DMS153 (cell line): ENCODE results near the gene IRF2BP2.
"Not testable (repeated sequence)": the region's sequence is repeated elsewhere in the genome, so short reads cannot be mapped to it uniquely, and the experiment has no call there.

Source experiments
- DNase-seq: peaks from one replicate; lab custom pipeline; 2025; lab: John Stamatoyannopoulos, UW

The IRF2BP2 gene

DNA sequence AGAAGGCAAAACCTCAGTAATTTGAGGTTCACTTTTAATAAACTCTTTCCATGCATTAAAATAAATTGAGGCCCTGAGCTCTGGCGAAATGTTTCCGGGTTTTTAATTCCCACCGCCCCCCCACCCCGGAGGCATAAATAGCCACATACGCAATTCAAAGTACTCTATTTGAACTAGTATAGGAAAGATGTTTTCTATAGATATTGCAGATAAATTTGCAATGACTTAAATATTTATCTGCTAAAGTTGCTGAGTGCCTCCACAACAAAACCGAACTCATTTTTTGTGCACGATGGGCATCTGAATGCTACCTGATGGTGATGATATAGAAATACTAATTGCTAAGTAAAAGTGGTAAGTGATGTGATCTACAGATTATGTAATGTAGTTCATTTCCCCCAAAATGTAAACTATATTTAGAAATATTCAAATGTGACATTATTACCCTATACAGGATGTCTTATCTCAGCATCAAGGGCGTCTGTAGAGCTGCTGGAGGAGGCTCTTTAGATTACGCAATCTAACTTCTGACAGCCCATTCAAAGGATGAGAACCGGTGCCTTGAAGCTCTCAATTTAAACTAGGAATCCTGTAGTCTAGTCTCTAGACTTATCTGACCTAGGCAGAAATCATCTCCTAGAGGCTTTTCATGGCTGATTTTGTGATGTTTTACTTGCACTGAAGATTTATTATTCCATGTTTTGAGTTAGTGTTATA is 8.5 kb downstream of the IRF2BP2 start:
- no peak for DNase-seq

GRCh38 chr1:234600418-234601281 is 9.3 kb downstream of the IRF2BP2 start:
- DNase-seq, result no peak

DNA sequence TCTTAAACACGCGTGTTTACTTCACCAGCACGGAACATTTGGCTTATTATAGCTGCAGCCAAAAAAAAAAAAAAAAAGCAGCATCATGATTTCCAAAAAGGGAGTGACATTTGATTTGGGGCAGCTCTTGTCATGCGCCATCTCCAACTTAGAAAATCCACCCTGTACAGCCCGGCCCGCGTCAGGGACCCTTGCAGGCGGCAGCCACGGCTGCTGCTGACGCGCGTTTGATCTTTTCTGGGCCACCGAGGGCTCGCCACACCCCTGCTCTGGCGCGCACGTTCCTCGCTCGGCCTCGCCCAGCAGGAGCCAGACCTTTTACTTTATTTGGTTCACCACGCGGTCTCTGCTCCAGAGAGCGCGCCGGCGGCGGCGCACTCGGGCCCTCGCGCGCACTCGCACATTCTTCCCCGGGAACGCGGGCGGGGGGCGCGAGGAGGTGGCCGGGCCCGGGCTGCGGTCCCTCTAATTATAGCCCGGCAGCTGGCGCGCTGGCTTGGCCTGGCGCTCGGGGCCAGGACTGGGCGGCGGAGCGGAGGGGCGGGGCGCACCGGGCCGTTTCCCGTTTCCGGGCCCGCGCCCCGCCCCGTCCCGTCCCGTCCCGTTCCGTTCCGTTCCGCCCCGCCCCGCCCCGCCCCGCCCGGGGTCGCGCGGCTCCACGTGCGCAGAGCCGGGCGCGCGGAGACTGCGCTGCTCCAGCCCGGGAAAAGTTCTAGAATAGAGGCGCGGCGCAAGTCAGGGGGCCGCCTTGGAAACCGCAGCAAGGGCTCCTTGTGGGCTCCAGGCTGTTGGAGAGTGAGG is 10.2 kb downstream of the IRF2BP2 start:
- peak; percentile 59 for DNase-seq

DNA sequence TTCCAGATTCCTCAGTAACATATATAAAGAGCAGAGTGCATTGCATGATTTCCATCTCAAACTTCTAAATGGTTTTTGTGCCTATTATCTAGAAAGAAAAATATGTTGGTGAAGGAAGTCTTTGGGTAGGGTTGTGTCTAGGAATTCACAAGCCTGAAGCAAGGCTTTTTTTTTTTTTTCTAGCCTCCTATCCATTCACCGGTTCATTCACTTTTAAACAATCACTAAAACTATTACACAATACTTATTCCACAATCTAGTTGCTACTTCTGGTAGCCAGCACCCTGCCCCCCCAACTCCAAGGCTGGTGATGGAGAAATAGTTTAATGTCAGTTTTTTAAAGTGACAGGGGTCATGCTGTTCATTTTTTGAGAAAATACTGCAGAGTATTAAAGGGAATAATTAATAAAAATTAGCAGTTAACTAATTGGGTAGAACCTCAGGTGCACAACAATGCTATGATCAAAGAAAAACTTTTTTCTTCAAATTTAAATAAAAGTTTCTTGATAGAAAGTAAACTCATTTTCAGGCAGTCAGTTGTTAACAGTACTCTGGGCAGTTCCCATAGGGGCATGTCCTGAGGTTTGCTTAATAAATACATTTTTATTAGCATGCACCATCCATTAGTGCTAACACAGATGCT is 10.9 kb downstream of the IRF2BP2 start:
- no peak for DNase-seq

DNA sequence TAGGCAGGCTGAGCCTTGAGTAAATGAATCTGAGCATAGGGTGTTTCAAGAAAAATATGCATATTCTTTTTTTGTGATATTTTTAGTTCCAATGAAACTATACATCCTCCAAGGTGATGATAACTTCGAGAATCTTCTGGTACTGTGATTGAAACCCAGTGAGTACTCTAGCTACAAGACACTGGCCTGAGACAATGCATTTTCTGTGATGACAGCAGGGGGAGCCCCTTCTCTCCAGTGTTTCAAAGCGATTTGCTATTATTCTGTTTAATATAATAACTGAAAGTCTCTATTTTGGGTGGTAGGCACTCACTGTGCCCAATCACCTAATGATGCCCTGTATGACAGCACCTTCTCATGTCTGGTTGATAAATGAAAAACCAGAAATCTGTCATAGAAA is 12.1 kb downstream of the IRF2BP2 start:
- DNase-seq, result no peak

GRCh38 chr1:234595899-234596298 is 14.1 kb downstream of the IRF2BP2 start:
- no peak for DNase-seq

DNA sequence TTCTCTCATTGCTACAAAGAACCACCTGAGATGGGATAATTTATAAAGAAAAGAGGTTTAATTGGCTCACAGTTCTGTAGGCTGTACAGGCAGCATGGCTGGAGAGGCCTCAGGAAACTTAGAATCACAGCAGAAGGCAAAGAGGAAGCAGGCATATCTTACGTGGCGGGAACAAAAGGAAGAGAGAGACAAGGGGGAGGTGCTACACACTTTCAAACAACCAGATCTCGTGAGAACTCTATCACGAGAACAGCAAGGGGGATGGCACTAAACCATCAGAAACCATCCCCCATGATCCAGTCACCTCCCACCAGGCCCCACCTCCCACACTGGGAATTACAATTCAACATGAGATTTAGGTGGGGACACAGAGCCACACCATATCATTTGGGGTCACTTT is 15.4 kb downstream of the IRF2BP2 start:
- not testable (repeated sequence) for DNase-seq

GRCh38 chr1:234593771-234594504 is 16.0 kb downstream of the IRF2BP2 start:
- no peak for DNase-seq

DNA sequence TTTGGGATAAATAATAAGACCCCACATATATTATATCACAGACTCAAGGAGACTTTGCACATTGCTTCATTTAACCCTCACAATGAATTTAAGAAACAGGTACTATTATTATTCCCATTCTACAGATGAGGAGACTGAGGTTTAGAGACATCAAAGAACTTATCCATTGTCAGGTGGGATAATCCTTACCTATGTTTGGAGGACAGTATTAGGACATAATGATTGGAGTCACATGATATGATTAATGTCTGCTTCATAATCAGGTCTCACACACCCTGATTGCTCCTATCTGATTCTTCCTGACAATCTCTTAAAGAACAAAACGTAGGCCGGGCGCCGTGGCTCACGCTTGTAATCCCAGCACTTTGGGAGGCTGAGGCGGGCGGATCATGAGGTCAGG is 16.9 kb downstream of the IRF2BP2 start:
- no peak for DNase-seq

DNA sequence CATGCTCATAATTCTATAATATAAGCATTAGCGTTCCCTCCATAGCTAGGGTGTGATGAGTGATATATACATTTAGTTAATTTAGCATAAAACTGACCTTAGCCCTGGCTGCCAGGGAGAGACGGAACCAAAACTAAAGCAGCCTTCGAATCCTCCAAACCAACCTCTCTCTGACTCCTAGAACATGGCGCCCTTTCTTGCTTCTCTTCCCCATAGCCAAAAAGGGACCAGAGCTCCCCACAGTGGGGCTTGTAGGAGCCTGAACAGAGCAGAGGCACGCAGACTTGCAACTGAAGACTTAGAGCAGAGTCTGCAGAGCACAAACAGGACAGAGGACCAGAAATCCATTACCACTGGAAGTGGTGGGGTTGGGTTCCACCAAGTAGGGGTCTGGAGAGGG is 17.7 kb downstream of the IRF2BP2 start:
- no peak for DNase-seq

DNA sequence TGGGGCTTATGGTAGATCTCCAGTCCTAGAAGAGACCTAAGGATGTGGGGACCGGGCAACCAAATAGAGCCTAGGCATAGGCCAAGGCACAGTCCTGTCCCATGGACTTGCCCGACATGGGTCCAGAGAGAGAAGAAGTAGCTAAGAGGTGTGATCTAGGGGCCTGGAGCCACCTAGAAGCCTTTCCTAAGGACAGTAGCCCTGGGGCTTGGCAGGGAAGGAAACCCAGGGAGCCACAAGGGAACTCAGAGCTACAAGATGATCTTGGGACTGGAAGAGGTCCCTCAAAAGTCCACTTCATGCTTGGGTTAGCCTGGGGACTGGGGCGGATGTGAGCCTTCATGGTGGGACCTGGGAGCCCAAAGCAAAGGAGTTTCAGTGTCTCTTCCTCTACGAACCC is 18.8 kb downstream of the IRF2BP2 start:
- DNase-seq, result no peak

DNA sequence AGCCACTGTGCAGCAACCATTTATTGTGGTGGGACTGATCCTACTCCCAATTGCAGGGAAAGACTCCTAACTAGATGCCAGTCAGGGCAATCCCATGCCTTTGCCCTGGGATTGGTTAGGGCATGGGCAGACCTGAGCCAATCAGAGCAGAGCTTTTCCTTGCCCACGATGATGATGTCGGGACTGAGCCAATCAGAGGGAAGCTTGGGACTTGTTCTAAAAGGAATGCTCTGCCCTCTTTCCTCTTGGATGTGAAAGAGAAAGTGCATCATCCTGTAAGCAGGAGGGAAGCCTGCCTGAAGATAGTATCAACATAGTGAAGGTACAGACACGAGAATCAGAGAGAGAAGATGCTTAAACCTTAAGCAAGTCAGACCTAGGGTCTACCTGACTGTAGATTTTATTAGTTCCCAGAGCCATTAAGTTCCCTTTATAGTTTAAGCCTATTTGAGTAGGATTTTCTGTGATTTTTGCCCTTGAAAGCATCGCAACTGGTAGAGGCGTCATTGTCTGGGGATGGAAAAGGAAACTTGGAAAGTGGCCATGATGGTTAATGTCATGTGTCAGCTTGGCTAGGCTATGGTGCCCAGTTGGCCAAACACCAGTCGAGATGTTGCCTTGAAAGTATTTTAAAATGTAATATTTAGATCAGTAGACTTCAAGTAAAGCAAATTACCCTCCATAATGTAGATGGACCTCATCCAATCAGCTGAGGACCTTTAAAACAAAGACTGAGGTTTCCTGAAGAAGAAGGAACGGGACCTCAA is 19.9 kb downstream of the IRF2BP2 start:
- DNase-seq, result no peak

DNA sequence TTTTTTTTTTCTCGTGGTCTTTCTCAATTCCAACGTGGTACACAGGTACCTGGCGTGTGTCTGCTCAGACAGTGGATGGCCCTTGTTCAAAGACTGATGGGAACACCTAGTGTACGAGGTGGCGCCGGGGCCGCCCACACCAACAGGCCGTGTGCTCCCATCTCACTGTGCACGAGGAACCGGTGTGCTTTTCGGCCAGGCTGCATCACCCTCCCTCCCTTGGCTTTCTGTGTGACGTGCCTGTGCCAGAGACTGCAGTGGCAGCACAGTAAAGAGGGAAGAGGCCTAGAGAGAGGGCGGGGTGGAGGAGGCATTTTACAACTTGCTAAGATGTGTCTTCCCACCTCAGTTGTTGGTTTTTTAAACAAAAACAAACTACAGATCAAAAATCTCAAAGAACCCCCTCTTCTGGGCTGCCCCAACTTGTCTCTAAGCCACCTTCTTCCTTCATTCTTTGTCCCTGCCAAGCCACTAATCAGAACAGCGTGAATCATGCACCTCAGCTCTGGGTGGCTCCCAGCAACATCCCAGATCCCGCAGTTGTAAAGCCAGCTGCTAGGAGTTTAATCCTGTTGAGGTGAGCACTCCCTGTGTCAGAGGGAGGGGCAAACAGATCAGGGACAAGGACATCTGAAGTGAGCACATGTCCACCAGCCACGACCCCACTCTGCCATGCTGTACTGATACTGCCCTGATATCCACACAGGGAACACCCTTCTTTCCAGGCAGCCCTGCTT is 20.7 kb downstream of the IRF2BP2 start:
- no peak for DNase-seq

GRCh38 chr1:234588386-234588785 is 21.6 kb downstream of the IRF2BP2 start:
- no peak for DNase-seq

GRCh38 chr1:234586892-234587485 is 23.0 kb downstream of the IRF2BP2 start:
- no peak for DNase-seq

GRCh38 chr1:234586304-234586703 is 23.7 kb downstream of the IRF2BP2 start:
- DNase-seq, result no peak

DNA sequence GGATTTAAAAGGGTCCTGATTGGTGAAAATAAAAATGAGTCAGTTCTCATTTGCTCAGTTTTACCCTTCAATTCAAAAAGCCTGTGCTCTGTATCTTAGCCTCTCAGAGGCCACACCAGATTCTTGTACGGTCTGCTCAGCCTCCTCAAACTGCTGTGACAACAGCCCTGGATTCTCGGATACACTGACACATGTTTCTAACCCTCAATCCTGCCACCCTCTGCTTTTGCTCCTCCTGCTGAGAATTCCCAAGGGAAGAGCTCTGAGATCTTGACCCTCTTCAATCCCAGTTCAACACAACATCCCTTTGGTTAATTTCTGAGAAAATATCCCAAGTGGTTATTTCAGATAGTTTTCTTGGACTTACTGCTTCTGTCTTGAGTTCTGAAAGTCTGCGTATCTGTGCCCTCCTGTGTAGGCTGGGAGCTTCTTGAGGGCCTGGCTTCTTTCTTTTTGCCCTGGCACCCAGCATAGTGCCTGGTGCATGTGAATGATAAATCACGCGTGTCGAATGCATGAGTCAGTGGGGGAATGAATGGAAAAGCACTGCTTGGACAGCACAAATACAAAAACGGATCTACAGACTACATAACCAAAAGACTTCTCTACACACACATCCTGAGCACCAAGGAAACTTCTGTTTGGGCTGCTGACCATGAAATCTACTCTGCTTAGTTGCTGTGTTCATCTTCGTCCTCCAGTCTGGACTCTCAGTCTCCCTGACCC is 24.5 kb downstream of the IRF2BP2 start:
- no peak for DNase-seq

DNA sequence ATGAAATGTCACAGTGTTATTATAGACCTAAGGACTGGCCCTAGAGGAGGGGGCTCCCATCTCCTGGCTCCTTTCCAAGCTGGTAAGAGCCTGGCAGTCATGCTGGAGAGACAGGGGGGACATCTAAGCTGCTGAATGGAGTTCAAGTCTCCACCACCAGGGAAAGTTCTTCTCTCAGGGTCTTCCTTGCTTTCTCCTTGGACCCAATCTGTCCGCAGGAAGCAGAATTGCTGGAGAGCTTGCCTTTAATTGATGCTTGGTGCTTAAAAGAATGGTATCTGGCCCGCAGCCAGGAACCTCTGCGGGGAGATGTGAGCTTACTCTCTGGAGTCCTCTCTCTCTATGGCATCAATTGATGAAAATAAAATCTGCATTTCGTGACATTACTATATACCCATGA is 25.1 kb downstream of the IRF2BP2 start:
- DNase-seq, result no peak

DNA sequence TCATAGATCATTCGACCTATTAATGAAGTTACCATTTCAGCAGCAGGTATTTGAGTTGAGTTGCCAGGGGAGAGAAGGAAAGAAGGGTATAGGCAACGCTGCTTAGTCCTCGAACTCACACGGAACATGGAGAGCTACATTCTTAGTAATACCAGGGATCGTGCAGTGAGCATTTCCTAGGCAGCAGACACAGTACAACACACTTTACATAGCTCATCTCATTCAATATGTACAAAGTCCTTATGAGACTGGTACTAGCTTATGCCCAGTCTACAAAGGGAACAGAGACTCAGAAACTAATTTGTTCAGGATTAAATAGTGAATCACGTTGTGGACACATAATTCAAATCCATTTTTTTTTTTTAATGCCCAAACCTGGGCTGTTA is 25.6 kb downstream of the IRF2BP2 start:
- no peak for DNase-seq
